ENCODE results near the gene SEZ6.

DNA sequence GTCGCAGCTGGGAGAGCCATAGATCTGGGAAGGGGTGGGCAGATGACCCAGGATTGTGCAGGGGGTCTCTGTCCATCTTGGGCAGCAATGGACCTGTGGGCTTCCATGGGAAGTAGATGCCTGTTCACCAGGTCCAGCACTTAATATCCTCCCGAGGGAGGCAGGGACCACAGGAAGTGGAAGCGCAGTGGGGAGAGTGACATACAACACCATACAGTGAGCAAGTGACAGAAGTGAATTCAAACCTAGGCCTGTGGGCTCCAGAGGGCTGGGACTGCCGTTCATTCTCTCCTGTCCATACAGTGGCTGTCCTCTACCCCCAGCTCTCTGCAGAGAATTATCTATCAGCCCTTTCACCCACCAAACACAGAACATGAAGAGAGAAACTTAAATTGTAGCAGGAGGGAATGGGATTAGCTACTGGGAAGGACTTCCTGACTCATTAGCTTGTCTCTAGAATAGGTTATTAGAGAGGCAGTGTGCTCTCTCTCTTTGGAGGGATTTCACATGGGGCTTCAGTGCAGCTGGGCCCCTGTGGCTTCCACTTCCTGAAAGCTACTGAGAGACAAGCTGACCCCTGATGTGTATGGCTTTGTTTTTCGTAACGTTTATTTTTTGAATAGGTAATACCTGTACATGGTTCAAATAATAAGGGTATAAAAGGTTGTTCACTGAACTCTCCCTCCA lies 13.1 kb upstream of the SEZ6 start:
- TF ChIP-seq, protein P1, sequence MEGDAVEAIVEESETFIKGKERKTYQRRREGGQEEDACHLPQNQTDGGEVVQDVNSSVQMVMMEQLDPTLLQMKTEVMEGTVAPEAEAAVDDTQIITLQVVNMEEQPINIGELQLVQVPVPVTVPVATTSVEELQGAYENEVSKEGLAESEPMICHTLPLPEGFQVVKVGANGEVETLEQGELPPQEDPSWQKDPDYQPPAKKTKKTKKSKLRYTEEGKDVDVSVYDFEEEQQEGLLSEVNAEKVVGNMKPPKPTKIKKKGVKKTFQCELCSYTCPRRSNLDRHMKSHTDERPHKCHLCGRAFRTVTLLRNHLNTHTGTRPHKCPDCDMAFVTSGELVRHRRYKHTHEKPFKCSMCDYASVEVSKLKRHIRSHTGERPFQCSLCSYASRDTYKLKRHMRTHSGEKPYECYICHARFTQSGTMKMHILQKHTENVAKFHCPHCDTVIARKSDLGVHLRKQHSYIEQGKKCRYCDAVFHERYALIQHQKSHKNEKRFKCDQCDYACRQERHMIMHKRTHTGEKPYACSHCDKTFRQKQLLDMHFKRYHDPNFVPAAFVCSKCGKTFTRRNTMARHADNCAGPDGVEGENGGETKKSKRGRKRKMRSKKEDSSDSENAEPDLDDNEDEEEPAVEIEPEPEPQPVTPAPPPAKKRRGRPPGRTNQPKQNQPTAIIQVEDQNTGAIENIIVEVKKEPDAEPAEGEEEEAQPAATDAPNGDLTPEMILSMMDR (IDR thresholded peaks at IDR 0.05 in 2 of 3, conservative IDR thresholded peaks at IDR 0.05 in 1 of 3; ENCODE audit: control insufficient read depth in 2 of 3, extremely low read depth in 1 of 3, insufficient read depth in 1 of 3, low read depth in 3 of 3, low read length in 3 of 3), result no peak
- no peak for TF ChIP-seq BACH1 (IDR thresholded peaks at IDR 0.05; ENCODE audit: borderline replicate concordance)
- no peak for TF ChIP-seq POLR2AphosphoS5 (IDR thresholded peaks at IDR 0.05; ENCODE audit: low read length)
- TF ChIP-seq POLR2A (IDR thresholded peaks at IDR 0.05; ENCODE audit: low read depth, low read length), result no peak
- no peak for TF ChIP-seq RBBP5 (conservative IDR thresholded peaks at IDR 0.05)

Measured in GM12878 (cell line).